ENCODE results near the gene PTPRU.

PTPRU gene

DNA sequence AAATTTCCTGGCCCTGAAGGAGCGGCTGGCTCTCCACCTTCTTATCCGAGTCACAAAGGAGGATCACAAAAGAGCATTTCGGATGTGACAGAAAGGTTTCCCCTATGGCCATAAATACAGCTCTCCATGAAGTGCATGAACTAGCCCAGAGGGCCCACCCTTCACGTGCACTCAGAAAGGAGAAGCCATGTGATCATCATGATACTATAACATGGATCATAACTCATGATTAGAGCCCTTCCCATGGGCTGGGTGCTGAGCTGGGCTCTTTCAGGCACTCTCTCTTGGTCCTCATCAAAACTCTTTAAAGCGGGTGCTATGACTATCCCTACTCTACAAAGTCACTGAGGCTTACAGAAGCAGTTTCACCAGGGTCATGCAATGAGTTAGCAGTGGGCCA is 135.0 kb downstream of the PTPRU start:
- DNase-seq: no peak

DNA sequence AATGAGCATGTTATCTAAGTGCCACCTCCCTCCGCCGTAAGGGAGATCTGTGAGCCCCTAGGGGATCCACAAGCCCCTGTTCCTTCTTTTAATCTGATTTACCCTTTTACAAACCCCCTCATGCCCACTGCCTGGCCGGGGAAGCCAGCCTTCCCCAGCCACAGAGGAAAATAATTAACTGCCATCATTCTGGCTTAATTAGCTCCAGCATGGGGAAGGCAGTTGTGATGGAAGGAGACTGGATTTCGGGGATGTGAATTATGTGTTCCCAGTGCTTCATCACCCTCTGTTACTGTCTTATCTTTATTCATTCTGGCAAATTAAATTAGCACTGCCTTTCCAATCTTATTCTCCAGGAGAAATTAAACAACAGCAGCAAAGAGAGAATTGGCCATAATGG is 135.8 kb downstream of the PTPRU start:
- no peak for DNase-seq

Data from NCI-H1105 treated with DMSO at 0.1 percent for 48 hours (cell line).